Fibroblast of the conjunctiva (primary cell): ENCODE data around the gene KRTAP2-4.
"Not testable (repeated sequence)": the region's sequence is repeated elsewhere in the genome, so short reads cannot be mapped to it uniquely, and the experiment has no call there.

ENCODE experiments used
- DNase-seq: peaks from one replicate; pipeline ENCODE4 v3.0.0-alpha.2; 2010; ENCODE audit warnings: low read depth

Gene KRTAP2-4

GRCh38 chr17:41065829-41066624, at the start of gene KRTAP2-4:
TSS of gene KRTAP2-4 (minus strand) at chr17:41065879. CDS start at chr17:41065845, 34 bp downstream.
- DNase-seq, result no peak

DNA sequence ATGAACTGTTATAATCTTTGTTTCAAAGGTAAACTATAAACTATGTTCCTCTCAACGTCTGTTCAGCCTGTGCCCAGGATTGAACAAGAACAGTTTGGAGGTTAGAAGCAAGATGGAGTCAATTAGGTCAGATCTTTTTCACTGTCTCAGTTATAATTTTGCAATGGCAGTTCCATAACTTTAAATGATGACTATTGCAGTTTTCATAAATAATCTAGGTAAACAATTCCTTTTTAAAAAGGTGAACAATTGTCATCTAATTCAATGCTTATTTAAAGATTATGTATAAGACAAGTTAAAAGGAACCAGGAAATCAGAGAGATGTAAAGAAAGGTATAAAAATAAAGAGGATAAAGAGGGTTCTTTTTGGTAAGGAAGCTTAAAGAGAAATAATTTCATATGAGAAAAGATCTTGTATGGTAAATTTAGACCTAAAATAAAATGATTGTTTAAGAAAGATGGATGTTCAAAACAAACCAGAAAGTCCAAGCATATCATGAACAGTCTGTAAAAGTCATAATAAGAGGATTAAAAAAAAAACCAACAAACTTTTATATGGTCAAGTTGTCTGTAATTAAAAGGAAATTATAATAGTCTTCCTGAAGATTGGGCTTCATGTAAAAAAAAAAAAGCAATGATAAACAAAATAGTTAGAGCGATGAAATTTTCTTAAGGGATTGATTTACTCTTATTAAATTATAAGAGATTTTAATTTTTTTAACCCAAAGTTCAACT, 45.6 kb upstream of the KRTAP2-4 start:
- DNase-seq, result no peak

- not testable (repeated sequence) for DNase-seq
Observed at GRCh38 chr17:41108728-41109386, 43.2 kb upstream of the KRTAP2-4 start.

GRCh38 chr17:41107941-41108450, 42.3 kb upstream of the KRTAP2-4 start:
- DNase-seq, result no peak

DNA sequence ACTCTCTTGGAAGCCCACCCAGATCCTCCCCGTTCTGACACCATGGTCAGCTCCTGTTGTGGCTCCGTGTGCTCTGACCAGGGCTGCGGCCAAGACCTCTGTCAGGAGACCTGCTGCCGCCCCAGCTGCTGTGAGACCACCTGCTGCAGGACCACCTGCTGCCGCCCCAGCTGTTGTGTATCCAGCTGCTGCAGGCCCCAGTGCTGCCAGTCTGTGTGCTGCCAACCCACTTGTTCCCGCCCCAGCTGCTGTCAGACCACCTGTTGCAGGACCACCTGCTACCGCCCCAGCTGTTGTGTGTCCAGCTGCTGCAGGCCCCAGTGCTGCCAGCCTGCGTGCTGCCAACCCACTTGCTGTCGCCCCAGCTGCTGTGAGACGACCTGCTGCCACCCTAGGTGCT, 39.7 kb upstream of the KRTAP2-4 start, which contains the start of gene KRTAP4-9:
KRTAP4-9 (plus strand) TSS at position 43 of the 400 bp plus-strand sequence; CDS start at position 43, 0 bp downstream.
- not testable (repeated sequence) for DNase-seq

- not testable (repeated sequence) for DNase-seq
Observed at GRCh38 chr17:41104386-41105038, 38.8 kb upstream of the KRTAP2-4 start.

DNA sequence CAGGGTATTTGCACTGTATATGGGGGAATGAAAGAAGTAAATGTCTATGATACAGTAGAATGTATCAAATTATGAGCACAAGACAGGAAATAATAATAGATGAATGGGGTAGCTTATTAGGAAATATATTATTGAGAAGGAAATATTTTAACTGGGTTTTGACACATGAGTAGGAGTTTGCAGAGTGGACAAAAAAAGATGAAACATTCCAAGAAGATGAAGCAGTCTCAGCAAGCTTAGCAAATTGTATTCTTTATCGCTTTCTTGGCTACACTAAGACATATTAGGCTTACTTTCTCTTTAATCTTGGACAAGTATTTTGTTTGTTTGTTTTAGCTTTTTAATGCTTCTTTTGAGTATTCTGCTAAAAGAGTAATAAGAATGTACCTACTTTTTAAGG, 38.2 kb upstream of the KRTAP2-4 start:
- no peak for DNase-seq

- DNase-seq, result no peak
Observed at GRCh38 chr17:41101586-41102259, 36.0 kb upstream of the KRTAP2-4 start, which contains the start of gene KRTAP4-16. TSS of gene KRTAP4-16 (minus strand) at chr17:41102209. CDS start at chr17:41102209, 0 bp downstream.

DNA sequence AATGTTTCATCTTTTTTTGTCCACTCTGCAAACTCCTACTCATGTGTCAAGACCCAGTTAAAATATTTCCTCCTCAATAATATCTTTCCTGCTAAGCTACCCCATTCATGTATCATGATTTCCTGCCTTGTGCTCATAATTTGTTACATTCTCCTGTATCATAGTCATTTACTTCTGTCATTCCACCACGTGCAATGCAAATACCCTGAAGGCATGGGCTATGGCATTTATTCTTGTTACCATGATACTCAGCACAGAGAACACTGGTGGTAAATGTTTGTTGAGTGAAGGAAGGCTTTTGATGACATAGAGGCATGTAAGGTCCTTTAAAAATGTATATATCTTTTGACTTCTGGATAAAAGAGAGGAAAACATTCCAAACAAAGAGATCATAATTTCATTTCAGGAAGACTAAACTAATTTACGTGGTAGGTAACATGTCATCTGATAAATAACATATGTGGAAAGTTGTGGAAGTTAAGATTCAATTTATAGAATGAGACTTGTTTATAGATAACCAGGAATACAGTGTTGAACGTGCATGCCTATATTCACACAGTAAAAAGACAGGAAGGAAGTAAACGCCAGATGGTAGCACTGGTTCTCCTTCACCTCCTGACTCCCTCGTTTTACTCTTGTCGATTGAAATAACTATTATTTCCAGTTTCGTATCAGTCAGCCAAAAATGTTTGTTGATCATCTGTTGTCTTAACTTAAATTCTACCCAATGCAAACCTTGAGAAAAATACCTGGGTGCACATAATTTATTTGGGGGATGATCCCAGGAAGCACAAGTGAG, 34.2 kb upstream of the KRTAP2-4 start:
- DNase-seq, result peak; percentile 49

DNA sequence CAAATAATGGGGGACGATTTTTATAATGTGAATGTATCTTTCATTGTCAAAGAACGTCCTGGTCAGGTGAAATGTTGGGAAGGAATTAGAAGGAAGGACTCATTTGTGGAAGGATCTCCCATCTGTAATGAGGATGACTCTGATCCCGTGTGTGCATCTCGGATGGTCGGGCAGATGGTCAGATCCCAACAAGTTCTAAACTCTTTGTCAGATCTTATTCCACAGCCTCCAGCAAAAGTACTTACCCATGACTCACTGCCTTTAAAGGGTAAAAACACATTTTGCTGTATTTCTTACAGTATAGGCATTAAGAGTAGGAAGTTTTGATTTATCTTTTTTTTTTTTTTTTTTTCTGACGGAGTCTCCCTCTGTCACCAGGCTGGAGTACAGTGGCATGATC, 32.8 kb upstream of the KRTAP2-4 start:
- no peak for DNase-seq

DNA sequence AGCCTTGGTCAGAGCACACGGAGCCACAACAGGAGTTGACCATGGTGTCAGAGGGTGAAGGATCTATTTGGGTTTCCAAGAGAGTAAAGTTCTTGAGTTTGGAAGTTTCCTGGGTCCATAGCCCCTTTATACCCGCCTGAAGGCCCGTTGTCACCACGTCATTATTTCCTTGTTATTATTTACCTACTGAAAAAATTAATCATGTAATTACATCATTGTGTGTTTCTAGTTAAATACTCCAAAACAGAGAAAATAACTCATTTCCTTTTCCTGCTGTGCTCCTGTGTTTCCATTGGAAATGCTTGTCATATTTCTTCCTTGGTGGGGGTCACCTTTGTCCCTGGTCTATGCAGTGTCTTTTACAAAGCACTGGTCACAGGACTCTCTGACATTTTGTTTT, 32.4 kb upstream of the KRTAP2-4 start, which contains the start of gene KRTAP4-8:
KRTAP4-8 (minus strand) TSS at position 101 of the 400 bp plus-strand sequence; CDS start at position 43, 58 bp downstream.
- DNase-seq, result no peak

DNA sequence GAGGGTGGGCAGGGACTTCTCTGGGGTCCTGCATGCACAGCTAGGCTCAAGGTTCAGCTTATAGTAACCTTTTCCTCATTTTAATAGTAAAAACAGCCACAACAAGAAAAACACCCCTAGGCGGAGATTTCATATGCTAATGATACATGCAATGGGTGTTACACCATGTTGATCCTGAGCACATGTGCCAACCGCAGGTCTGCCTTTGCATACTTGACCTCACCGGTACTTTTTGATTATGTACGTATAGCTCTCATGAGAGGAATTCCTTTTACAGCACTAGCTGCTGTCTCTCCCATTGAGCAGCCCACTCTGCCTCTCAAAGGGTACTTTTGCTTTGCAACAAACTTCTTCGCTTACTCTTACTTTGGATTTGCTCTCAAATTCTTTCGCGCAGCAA, 30.4 kb upstream of the KRTAP2-4 start:
- DNase-seq, result no peak

DNA sequence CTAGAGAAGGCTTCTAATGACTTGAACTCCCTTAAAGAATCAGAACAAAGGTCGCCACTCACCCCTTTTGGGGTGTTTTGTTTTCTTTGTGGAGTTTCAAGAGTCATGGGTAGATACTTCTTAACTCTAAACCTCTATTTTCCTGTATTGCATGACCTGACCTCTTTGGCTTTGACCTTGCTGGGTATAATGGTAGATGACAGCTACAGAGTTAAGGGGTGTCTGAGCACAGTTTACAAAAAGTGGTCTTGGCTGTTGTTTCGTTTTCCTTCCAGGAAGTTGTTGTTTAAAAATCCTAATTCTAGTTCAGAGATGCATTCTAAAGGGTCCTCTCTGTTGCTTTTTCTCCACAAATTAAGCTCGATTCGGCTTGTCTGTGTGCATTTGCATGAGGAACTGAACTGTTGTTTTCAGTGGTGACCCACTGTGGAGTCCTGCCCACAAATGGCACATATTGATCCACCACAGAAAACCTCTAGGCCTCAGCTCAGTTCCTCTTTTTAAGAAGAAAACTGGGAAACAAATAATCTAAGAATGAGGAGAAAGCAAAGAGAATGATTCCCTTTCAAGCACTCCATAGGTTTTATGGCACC, 23.2 kb upstream of the KRTAP2-4 start:
- DNase-seq, result not testable (repeated sequence)

DNA sequence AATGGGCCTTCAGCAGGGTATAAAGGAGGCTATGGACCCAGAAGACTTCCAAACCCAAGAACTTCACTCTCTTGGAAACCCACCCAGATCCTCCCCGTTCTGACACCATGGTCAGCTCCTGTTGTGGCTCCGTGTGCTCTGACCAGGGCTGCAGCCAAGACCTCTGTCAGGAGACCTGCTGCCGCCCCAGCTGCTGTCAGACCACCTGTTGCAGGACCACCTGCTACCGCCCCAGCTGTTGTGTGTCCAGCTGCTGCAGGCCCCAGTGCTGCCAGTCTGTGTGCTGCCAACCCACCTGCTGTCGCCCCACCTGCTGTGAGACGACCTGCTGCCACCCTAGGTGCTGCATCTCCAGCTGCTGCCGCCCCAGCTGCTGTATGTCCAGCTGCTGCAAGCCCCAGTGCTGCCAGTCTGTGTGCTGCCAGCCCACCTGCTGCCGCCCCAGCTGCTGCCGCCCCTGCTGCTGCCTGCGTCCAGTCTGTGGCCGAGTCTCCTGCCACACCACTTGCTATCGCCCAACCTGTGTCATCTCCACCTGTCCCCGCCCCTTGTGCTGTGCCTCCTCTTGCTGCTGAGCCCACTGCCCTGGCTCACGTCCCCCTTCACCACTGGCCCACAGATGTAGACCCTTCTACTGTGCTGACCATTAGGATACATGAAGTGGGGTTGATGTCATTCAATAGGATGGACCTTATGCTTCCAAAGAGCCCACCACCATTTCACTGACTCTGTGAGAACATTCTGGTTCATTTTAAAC, 18.6 kb upstream of the KRTAP2-4 start, which contains the start of gene KRTAP4-7:
KRTAP4-7 (plus strand) TSS at position 51 of the 757 bp plus-strand sequence; CDS start at position 108, 57 bp downstream.
- DNase-seq, result not testable (repeated sequence)

GRCh38 chr17:41083427-41083826, 17.7 kb upstream of the KRTAP2-4 start:
- DNase-seq, result not testable (repeated sequence)

GRCh38 chr17:41082626-41083025, 16.9 kb upstream of the KRTAP2-4 start:
- no peak for DNase-seq

GRCh38 chr17:41076788-41077187, 11.1 kb upstream of the KRTAP2-4 start:
- DNase-seq, result no peak

DNA sequence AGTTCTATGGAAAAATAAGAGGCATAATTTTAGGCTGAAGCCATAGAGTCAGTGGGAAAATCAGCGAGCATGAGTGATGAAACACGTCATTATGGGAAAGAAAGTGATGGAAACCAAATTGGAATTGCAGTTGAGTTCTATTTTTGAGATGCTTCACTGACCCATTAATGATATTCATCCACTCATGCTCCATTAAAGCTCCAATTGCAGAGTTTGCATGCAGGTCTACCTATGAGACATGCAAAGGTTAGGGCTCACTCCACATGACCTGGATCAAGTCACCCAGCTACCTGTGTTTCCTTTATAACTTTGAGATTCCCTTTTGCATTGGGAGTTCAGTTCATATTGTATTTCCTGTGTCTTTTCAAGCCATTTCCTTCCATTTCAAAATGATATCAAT, 8.0 kb upstream of the KRTAP2-4 start:
- DNase-seq, result no peak
